Posterior cingulate gyrus (tissue), 11 donors: ENCODE data around the gene PLCB4.
A peak's percentile ranks its signal among the peaks of the same experiment; 100 is the strongest.

ENCODE experiments used
- DNase-seq, 10 donors: peaks; one replicate each; pipeline versions ENCODE4 v3.0.0 to v3.0.0-alpha.2; 2020 to 2021; ENCODE audit warnings: mixed read lengths in 3 of 10
- intact Hi-C: fragments of 100-400 bp; cut with DNase I; formaldehyde crosslinking; loops from one replicate; pipeline ENCODE4 v1.15.1; 2023

Gene PLCB4

DNA sequence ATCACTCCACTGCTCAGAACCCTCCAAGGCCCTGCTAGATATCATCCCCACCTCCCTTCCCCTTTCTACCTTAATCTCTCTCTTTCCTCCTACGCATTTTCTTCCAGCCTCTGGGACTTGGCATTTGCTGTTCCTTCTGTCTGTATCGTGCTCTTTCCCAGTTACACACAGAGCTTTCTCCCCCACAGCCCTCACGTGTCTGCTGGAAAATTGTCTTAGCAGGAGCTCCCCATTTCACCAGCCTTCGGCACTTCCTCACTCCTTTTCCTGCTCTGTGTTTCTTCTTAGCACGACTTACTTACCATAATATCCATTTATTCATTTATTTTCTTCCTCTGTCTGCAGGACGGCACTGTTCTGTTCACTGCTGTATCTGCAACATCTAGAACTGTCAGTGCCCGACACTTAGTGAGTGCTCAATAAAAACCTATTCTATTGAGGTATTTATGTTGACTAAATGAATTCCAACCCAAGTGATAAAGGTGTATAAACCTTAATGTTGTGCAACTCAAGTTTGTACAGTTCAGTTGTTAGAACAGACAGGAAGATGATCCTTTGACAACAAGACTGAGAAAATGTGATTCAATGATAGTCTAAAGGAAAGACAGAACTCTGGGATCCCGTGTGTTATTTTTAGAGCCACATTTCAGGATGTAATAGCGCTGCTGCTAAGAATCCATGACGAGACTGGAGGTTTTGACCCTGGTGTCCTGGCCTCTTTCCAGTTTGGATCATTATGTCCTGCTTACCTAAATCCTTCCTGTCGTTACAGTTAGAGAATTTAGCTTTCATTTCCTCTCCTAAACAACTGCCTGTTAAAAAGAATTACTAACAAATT is 275.4 kb downstream of the PLCB4 start:
- DNase-seq, result no peak
- intact Hi-C loops, result no loop called here

GRCh38 chr20:9348316-9348715 is 279.4 kb downstream of the PLCB4 start:
- no peak for DNase-seq
- intact Hi-C loops, result no loop called here

- DNase-seq, result no peak
- intact Hi-C loops, result no loop called here
Observed at GRCh38 chr20:9348747-9349146, 279.9 kb downstream of the PLCB4 start.

DNA sequence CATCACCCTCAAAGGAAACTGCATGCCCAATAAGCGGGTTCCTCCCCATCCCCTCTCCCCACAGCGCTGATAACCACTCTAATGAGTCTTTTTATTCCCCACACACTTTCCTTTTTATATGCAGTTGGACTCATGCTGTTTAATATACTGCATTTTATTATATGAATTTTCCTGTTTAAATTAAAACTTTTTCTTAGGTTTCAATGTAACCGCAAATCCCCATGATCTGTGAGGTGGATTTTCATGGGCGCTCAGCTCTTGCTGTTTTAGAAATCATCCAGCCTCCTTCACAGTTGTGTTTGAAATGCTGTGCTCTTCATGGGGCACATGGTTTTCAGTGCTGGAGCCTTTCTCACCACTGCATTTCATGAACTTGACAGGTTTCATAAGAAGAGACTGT is 280.4 kb downstream of the PLCB4 start:
- DNase-seq, result no peak
- intact Hi-C loops, result no loop called here

DNA sequence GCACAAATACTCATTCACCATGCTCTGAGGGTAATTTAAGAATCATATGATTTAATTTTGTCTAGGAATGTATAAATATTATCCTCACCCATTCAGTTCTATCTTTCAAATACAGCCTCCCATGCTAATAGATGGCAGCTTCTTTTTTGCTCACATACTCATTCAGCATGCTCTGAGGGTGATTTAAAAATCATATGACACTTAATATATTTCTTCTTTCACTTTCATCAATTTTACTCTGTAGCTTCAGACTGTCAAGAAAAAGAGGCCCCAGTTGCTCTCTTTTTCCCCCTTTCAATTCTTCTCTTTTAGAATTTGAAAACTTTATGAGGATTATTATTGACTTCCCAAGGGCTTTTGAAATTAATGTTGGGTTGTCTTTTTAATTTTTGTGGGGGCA is 283.9 kb downstream of the PLCB4 start:
- no peak for DNase-seq
- intact Hi-C loops, result no loop called here

- intact Hi-C loops, result no loop called here
- no peak for DNase-seq
Observed at GRCh38 chr20:9353180-9353915, 284.5 kb downstream of the PLCB4 start.

DNA sequence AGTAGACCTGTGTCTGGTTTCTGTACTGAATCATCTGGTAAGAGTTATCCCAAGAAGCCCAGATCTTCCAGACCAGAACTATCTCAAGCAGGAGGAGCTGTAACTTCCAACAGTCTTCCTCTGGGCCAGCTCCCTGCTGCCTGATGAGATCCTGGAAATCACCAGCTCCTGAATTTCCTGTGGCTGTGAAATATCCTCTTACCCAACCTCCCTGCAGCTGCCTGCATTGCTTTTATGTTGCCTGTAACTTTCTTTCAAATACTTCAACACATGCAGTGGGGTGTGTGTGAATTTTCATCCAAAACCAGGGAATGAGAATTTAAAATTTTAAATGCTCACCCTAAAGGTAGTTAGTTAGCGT is 285.0 kb downstream of the PLCB4 start:
- DNase-seq, result no peak
- intact Hi-C loops, result no loop called here

- intact Hi-C loops, result no loop called here
- DNase-seq, result no peak
Observed at GRCh38 chr20:9354579-9354978, 285.7 kb downstream of the PLCB4 start.

DNA sequence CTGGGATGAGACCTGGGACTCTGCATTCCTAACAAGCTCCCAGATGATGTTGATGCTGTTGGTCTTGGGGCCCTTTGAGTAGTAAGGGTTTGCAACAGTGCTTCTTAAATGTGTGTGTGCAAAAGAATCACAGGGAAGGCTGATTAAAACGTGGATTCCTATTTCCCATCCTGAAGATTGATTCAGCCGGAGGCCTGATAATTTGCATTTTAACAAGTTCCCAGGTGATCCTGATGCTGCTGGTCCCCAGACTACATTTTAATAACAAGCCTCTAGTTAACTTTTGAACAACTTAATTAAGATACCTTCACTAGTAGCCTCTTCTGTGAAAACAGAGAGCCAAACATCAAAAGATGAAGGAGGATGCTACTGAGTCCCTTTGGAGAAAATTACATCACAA is 289.1 kb downstream of the PLCB4 start:
- DNase-seq, result no peak

DNA sequence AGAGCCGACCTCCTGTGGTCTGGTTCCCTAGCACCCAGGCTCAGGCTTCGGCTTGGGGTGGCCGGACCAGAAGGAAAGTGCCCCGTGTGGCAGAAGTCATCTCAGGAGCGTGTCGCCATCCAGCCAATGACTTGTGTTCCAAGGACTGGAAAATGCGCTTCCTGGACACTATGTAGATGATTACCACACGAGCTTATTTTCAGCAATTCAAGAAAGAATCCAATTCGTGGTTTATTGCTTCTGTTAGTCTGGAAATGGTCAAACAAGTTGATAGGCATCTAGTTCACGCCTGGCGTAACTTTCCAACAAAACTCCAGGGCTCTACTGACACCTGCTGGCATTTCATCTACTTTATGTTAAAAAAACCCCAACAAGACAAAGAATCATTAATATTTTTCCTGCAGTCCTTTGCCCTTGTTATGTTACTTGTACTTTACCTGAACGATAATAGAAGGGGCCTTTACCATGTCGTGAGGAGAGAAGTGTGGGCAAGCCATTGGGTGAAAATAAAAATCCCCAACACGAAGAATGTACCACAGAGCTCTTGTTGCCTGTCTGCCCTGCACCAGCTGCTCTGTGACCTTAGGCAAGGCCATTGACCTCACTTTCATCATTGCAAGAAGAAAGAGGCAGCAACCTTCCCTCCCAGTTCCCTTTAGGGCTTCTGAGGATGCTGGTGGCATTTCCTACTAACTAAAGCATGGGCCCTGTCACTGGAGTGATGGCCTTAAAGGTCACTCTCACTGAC is 290.8 kb downstream of the PLCB4 start:
- intact Hi-C loops, result loop anchor here (5.0 kb wide), 2 partner anchors 507 to 567 kb away; no protein-coding TSS in a partner anchor
- DNase-seq, result peak in 6 of 10 donors; percentile 7 to 81 (median 22)

More for the DNA sequence above, 289.1 kb downstream of the PLCB4 start:
- intact Hi-C loops, result loop anchor here (5.0 kb wide), 2 partner anchors 506 to 566 kb away; no protein-coding TSS in a partner anchor

GRCh38 chr20:9360431-9360830 is 291.5 kb downstream of the PLCB4 start:
- no peak for DNase-seq
- intact Hi-C loops, result no loop called here

GRCh38 chr20:9363673-9364072 is 294.8 kb downstream of the PLCB4 start:
- DNase-seq, result no peak
- intact Hi-C loops, result no loop called here

- DNase-seq, result no peak
- intact Hi-C loops, result no loop called here
Observed at GRCh38 chr20:9367328-9367727, 298.4 kb downstream of the PLCB4 start.

GRCh38 chr20:9367746-9368145 is 298.9 kb downstream of the PLCB4 start:
- no peak for DNase-seq
- intact Hi-C loops, result no loop called here

GRCh38 chr20:9368893-9369292 is 300.0 kb downstream of the PLCB4 start:
- intact Hi-C loops, result no loop called here
- DNase-seq, result no peak

- DNase-seq, result no peak
- intact Hi-C loops, result no loop called here
Observed at GRCh38 chr20:9369557-9369956, 300.7 kb downstream of the PLCB4 start.

DNA sequence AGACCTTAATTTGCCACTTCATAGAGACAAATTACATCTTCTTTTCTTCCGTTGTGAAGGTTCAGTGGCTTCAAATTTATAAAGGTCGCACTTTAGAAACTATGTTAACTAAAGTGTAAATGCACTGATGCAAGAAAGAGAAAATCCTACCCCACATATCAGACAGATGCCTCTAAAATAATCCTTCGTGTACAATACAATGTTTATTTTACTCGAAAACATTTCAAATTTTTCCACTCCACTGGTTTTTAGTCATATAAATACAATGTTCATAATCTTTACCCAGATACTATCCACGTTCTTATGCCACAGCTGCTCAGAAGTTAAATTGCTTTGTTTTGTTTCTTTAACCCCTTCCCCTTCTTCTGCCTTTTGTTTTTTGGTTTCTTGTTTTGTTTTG is 305.2 kb downstream of the PLCB4 start:
- no peak for DNase-seq
- intact Hi-C loops, result no loop called here

DNA sequence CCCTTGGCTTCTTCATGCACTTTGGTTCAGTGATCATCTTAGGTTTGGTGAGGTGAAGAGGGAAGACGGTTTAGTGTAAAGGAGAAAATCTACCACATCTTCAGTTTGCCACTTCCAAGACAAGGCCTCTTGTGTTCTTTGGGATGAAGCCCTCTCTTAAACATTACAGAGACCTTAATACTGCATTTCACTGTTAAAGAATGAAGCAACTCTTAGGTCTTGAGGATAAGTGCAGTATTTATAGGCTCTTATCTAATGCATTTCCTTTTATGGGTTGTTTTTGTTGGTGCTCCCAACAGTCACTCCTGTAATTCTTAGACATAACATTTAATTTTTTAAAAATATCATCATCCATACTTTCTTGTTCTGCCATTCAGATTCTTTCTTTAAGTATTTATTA is 305.6 kb downstream of the PLCB4 start:
- intact Hi-C loops, result no loop called here
- no peak for DNase-seq

GRCh38 chr20:9375221-9375681 is 306.4 kb downstream of the PLCB4 start:
- intact Hi-C loops, result no loop called here
- no peak for DNase-seq

GRCh38 chr20:9377007-9377406 is 308.1 kb downstream of the PLCB4 start:
- intact Hi-C loops, result no loop called here
- no peak for DNase-seq
